ENCODE data around the gene ESM1. TPM values are rescaled to one million over a fixed set of nuclear protein-coding genes. Genes with fewer than 3 reads are reported as not detected.

Gene ESM1
- polyA plus RNA-seq, 1 donor = 2.9 TPM

- no peaks in the 10 kb centered on the region for H3K27me3 ChIP-seq (ENCODE audit: control insufficient read depth, insufficient read depth, low read length)
Measured at GRCh38 chr5:54947187-54947586, 38.2 kb downstream of the ESM1 start.

GRCh38 chr5:54946306-54946819 lies 39.0 kb downstream of the ESM1 start:
- no peaks in the 10 kb centered on the region for H3K4me1 ChIP-seq (ENCODE audit: control insufficient read depth, insufficient read depth, low read length)
- H3K4me3 ChIP-seq (ENCODE audit: low read length) = no peak overlapping the region
- H3K27ac ChIP-seq (ENCODE audit: low read length) = no peak overlapping the region
- no peaks in the 10 kb centered on the region for H3K9me3 ChIP-seq (ENCODE audit: control insufficient read depth, low read depth, low read length)
- no peaks in the 10 kb centered on the region for H3K36me3 ChIP-seq (ENCODE audit: control insufficient read depth, insufficient read depth, low read length)
- no peaks in the 10 kb centered on the region for H3K27me3 ChIP-seq (ENCODE audit: control insufficient read depth, insufficient read depth, low read length)
- WGBS (ENCODE audit: insufficient coverage, low lambda C conversion rate) = no CpG with 5 or more reads among the region's 3 CpGs
- DNase-seq = no peak

More at GRCh38 chr5:54947187-54947586, 38.2 kb downstream of the ESM1 start:
- Histone ChIP-seq H3K4me3 (ENCODE audit: low read length) (no peak overlapping the region), H3K27ac (ENCODE audit: low read length) (no peak overlapping the region), H3K36me3 (ENCODE audit: control insufficient read depth, insufficient read depth, low read length) (no peaks in the 10 kb centered on the region), H3K9me3 (ENCODE audit: control insufficient read depth, low read depth, low read length) (no peaks in the 10 kb centered on the region), H3K4me1 (ENCODE audit: control insufficient read depth, insufficient read depth, low read length) (no peaks in the 10 kb centered on the region)
- DNase-seq = no peak
- WGBS (ENCODE audit: insufficient coverage, low lambda C conversion rate) = 71% methylated on average over 1 of the region's 1 CpG

GRCh38 chr5:54944364-54944763 lies 41.0 kb downstream of the ESM1 start:
- Histone ChIP-seq H3K4me3 (ENCODE audit: low read length) (no peak overlapping the region), H3K27ac (ENCODE audit: low read length) (no peak overlapping the region), H3K27me3 (ENCODE audit: control insufficient read depth, insufficient read depth, low read length) (no peaks in the 10 kb centered on the region), H3K9me3 (ENCODE audit: control insufficient read depth, low read depth, low read length) (no peaks in the 10 kb centered on the region), H3K36me3 (ENCODE audit: control insufficient read depth, insufficient read depth, low read length) (no peaks in the 10 kb centered on the region), H3K4me1 (ENCODE audit: control insufficient read depth, insufficient read depth, low read length) (no peaks in the 10 kb centered on the region)
- DNase-seq = no peak
- WGBS (ENCODE audit: insufficient coverage, low lambda C conversion rate) = no CpG with 5 or more reads among the region's 7 CpGs

- no peak overlapping the region for H3K4me3 ChIP-seq (ENCODE audit: low read length)
- WGBS (ENCODE audit: insufficient coverage, low lambda C conversion rate) = 73% methylated on average over 3 of the region's 9 CpGs
- no peak overlapping the region for H3K27ac ChIP-seq (ENCODE audit: low read length)
- H3K9me3 ChIP-seq (ENCODE audit: control insufficient read depth, low read depth, low read length) = no peaks in the 10 kb centered on the region
- no peak for DNase-seq
- no peaks in the 10 kb centered on the region for H3K36me3 ChIP-seq (ENCODE audit: control insufficient read depth, insufficient read depth, low read length)
- no peaks in the 10 kb centered on the region for H3K4me1 ChIP-seq (ENCODE audit: control insufficient read depth, insufficient read depth, low read length)
- peaks cover 4% of the 10 kb centered on the region for H3K27me3 ChIP-seq (ENCODE audit: control insufficient read depth, insufficient read depth, low read length)
Measured at GRCh38 chr5:54942064-54942778, 43.2 kb downstream of the ESM1 start.

GRCh38 chr5:54936201-54936600 lies 49.2 kb downstream of the ESM1 start:
- Histone ChIP-seq H3K4me1 (ENCODE audit: control insufficient read depth, insufficient read depth, low read length) (no peaks in the 10 kb centered on the region), H3K9me3 (ENCODE audit: control insufficient read depth, low read depth, low read length) (no peaks in the 10 kb centered on the region), H3K4me3 (ENCODE audit: low read length) (no peak overlapping the region), H3K27me3 (ENCODE audit: control insufficient read depth, insufficient read depth, low read length) (peaks cover 24% of the 10 kb centered on the region), H3K36me3 (ENCODE audit: control insufficient read depth, insufficient read depth, low read length) (no peaks in the 10 kb centered on the region), H3K27ac (ENCODE audit: low read length) (no peak overlapping the region)
- no peak for DNase-seq
- WGBS (ENCODE audit: insufficient coverage, low lambda C conversion rate) = no CpG with 5 or more reads among the region's 5 CpGs

- no CpG with 5 or more reads among the region's 6 CpGs for WGBS (ENCODE audit: insufficient coverage, low lambda C conversion rate)
- Histone ChIP-seq H3K36me3 (ENCODE audit: control insufficient read depth, insufficient read depth, low read length) (no peaks in the 10 kb centered on the region), H3K27me3 (ENCODE audit: control insufficient read depth, insufficient read depth, low read length) (peaks cover 30% of the 10 kb centered on the region), H3K9me3 (ENCODE audit: control insufficient read depth, low read depth, low read length) (no peaks in the 10 kb centered on the region), H3K4me1 (ENCODE audit: control insufficient read depth, insufficient read depth, low read length) (no peaks in the 10 kb centered on the region), H3K4me3 (ENCODE audit: low read length) (no peak overlapping the region), H3K27ac (ENCODE audit: low read length) (no peak overlapping the region)
- no peak for DNase-seq
Measured at GRCh38 chr5:54932789-54933188, 52.6 kb downstream of the ESM1 start.

- Histone ChIP-seq H3K9me3 (ENCODE audit: control insufficient read depth, low read depth, low read length) (no peaks in the 10 kb centered on the region), H3K36me3 (ENCODE audit: control insufficient read depth, insufficient read depth, low read length) (no peaks in the 10 kb centered on the region), H3K4me3 (ENCODE audit: low read length) (no peak overlapping the region), H3K27me3 (ENCODE audit: control insufficient read depth, insufficient read depth, low read length) (peaks cover 24% of the 10 kb centered on the region), H3K27ac (ENCODE audit: low read length) (no peak overlapping the region), H3K4me1 (ENCODE audit: control insufficient read depth, insufficient read depth, low read length) (no peaks in the 10 kb centered on the region)
- DNase-seq = no peak
- 100% methylated on average over 2 of the region's 2 CpGs for WGBS (ENCODE audit: insufficient coverage, low lambda C conversion rate)
Measured at GRCh38 chr5:54930736-54931135, 54.7 kb downstream of the ESM1 start.

Other genes starting within 250 kb of the ESM1 start
- gene GZMK, start 38.7 kb upstream of the ESM1 start, polyA plus RNA-seq = 1.7 TPM
- 14.9 TPM for gene GZMA, start 117.1 kb upstream of the ESM1 start, polyA plus RNA-seq
- 19.7 TPM for gene GPX8, start 174.6 kb upstream of the ESM1 start, polyA plus RNA-seq
- gene CDC20B, start 187.6 kb upstream of the ESM1 start, polyA plus RNA-seq = 0.15 TPM
- gene MCIDAS, start 241.7 kb upstream of the ESM1 start, polyA plus RNA-seq = not detected
- gene CCNO, start 248.0 kb upstream of the ESM1 start, polyA plus RNA-seq = not detected

Data from large intestine (tissue), 3 donors.